Measurements from ENCODE around the gene LHFPL6. TPM values are rescaled to one million over a fixed set of nuclear protein-coding genes. Genes with fewer than 3 reads are reported as not detected.

Gene LHFPL6
- total and polyA plus RNA-seq, 4 donors = 22.7 to 115 (median 36.1) TPM

DNA sequence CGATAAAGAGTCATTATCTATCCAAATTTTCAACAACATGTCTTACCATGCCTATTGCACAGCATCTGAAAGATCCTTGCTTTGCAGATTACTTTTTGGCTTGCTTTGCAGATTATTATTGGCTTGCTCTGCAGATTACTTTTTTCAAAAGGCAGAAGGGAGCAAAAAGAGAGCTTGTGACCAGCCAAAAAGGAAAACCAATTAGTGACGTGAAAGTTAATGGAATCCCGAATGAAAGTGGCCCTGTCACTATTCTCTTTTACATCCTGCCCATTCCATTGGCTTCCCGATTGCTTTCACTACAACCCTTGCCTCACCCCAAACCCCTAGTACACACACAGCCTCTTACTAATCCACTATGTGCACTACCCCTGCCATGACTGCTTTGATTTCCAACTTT, 81.3 kb downstream of the LHFPL6 start:
- TF ChIP-seq, protein P1, sequence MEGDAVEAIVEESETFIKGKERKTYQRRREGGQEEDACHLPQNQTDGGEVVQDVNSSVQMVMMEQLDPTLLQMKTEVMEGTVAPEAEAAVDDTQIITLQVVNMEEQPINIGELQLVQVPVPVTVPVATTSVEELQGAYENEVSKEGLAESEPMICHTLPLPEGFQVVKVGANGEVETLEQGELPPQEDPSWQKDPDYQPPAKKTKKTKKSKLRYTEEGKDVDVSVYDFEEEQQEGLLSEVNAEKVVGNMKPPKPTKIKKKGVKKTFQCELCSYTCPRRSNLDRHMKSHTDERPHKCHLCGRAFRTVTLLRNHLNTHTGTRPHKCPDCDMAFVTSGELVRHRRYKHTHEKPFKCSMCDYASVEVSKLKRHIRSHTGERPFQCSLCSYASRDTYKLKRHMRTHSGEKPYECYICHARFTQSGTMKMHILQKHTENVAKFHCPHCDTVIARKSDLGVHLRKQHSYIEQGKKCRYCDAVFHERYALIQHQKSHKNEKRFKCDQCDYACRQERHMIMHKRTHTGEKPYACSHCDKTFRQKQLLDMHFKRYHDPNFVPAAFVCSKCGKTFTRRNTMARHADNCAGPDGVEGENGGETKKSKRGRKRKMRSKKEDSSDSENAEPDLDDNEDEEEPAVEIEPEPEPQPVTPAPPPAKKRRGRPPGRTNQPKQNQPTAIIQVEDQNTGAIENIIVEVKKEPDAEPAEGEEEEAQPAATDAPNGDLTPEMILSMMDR (IDR thresholded peaks at IDR 0.05; ENCODE audit: control extremely low read depth, extremely low read depth) = no peak
- ATAC-seq (ENCODE audit: insufficient read depth, low FRiP score) (no peak), DNase-seq (peak in 2 of 3 donors; percentile 51 to 66)
- no peak overlapping the region for H3K27ac ChIP-seq (ENCODE audit: low read depth in 1 of 2, low read length in 1 of 2)
- no peaks in the 10 kb centered on the region for H3K36me3 ChIP-seq (ENCODE audit: control insufficient read depth in 4 of 4, insufficient read depth in 4 of 4, low read length in 4 of 4)
- no peaks in the 10 kb centered on the region for H3K27me3 ChIP-seq (ENCODE audit: control insufficient read depth in 3 of 3, insufficient read depth in 3 of 3, low read length in 2 of 3)
- WGBS, 2 donors = 73 to 87% methylated on average over 4 of the region's 4 CpGs
- H3K9ac ChIP-seq (ENCODE audit: insufficient read depth in 1 of 2, low read length in 2 of 2) = no peak overlapping the region
- H3K9me3 ChIP-seq (ENCODE audit: control insufficient read depth in 4 of 4, insufficient read depth in 3 of 4, low read length in 3 of 4) = peaks cover 0 to 2% (median 0%) of the 10 kb centered on the region in 4 donors
- H3K4me3 ChIP-seq = no peak overlapping the region
- H3K4me1 ChIP-seq (ENCODE audit: control insufficient read depth in 5 of 5, insufficient read depth in 5 of 5, low read length in 5 of 5) = peaks cover 0 to 27% (median 9%) of the 10 kb centered on the region in 5 donors

DNA sequence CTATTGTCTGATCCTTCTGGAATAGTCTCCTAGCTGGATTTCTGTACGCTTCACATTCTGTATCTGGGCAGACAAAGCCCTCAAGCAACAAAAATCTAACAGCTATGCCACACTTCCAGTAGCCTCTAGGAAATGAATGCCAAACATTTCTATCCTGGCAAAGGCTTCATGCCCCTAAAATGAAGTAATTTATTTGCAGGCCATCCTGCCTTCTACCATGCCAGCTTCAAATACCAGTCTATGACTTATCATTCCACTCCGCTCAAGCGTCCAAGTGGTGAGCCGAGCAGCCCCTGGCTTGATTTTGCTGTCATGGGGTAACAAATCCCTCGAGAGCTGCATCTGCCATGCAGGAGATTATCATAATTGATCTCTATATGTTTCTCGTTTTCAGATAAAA, 86.9 kb downstream of the LHFPL6 start:
- H3K27ac ChIP-seq (ENCODE audit: low read depth in 1 of 2, low read length in 1 of 2) = peak overlapping the region in 1 of 2 donors; percentile 74
- TF ChIP-seq, protein P1 (IDR thresholded peaks at IDR 0.05; ENCODE audit: control extremely low read depth, extremely low read depth) = no peak
- H3K9ac ChIP-seq (ENCODE audit: insufficient read depth in 1 of 2, low read length in 2 of 2) = no peak overlapping the region
- no peaks in the 10 kb centered on the region for H3K36me3 ChIP-seq (ENCODE audit: control insufficient read depth in 4 of 4, insufficient read depth in 4 of 4, low read length in 4 of 4)
- no peaks in the 10 kb centered on the region for H3K9me3 ChIP-seq (ENCODE audit: control insufficient read depth in 4 of 4, insufficient read depth in 3 of 4, low read length in 3 of 4)
- H3K27me3 ChIP-seq (ENCODE audit: control insufficient read depth in 3 of 3, insufficient read depth in 3 of 3, low read length in 2 of 3) = no peaks in the 10 kb centered on the region
- WGBS, 2 donors = 68 to 86% methylated on average over 6 of the region's 6 CpGs
- no peak for ATAC-seq (ENCODE audit: insufficient read depth, low FRiP score)
- no peak overlapping the region for H3K4me3 ChIP-seq
- peaks cover 0 to 27% (median 0%) of the 10 kb centered on the region in 5 donors for H3K4me1 ChIP-seq (ENCODE audit: control insufficient read depth in 5 of 5, insufficient read depth in 5 of 5, low read length in 5 of 5)
- no peak for DNase-seq

- H3K27me3 ChIP-seq (ENCODE audit: control insufficient read depth in 3 of 3, insufficient read depth in 3 of 3, low read length in 2 of 3) = no peaks in the 10 kb centered on the region
- TF ChIP-seq, protein P1 (IDR thresholded peaks at IDR 0.05; ENCODE audit: control extremely low read depth, extremely low read depth) = no peak
- no peaks in the 10 kb centered on the region for H3K36me3 ChIP-seq (ENCODE audit: control insufficient read depth in 4 of 4, insufficient read depth in 4 of 4, low read length in 4 of 4)
- WGBS, 2 donors = 78 to 83% methylated on average over 7 of the region's 7 CpGs
- no peak overlapping the region for H3K4me3 ChIP-seq
- no peaks in the 10 kb centered on the region for H3K9me3 ChIP-seq (ENCODE audit: control insufficient read depth in 4 of 4, insufficient read depth in 3 of 4, low read length in 3 of 4)
- H3K27ac ChIP-seq (ENCODE audit: low read depth in 1 of 2, low read length in 1 of 2) = peak overlapping the region in 1 of 2 donors; percentile 49
- no peak for DNase-seq
- no peak for ATAC-seq (ENCODE audit: insufficient read depth, low FRiP score)
- no peak overlapping the region for H3K9ac ChIP-seq (ENCODE audit: insufficient read depth in 1 of 2, low read length in 2 of 2)
- H3K4me1 ChIP-seq (ENCODE audit: control insufficient read depth in 5 of 5, insufficient read depth in 5 of 5, low read length in 5 of 5) = peaks cover 0 to 19% (median 0%) of the 10 kb centered on the region in 5 donors
These were observed 87.7 kb downstream of the LHFPL6 start for GRCh38 chr13:39515224-39515714.

- ATAC-seq (ENCODE audit: insufficient read depth, low FRiP score) (no peak), DNase-seq (no peak)
- H3K36me3 ChIP-seq (ENCODE audit: control insufficient read depth in 4 of 4, insufficient read depth in 4 of 4, low read length in 4 of 4) = no peaks in the 10 kb centered on the region
- peaks cover 0 to 22% (median 0%) of the 10 kb centered on the region in 5 donors for H3K4me1 ChIP-seq (ENCODE audit: control insufficient read depth in 5 of 5, insufficient read depth in 5 of 5, low read length in 5 of 5)
- TF ChIP-seq, protein P1 (IDR thresholded peaks at IDR 0.05; ENCODE audit: control extremely low read depth, extremely low read depth) = no peak
- H3K9ac ChIP-seq (ENCODE audit: insufficient read depth in 1 of 2, low read length in 2 of 2) = no peak overlapping the region
- WGBS, 2 donors = 90 to 95% methylated on average over 6 of the region's 6 CpGs
- no peak overlapping the region for H3K4me3 ChIP-seq
- no peaks in the 10 kb centered on the region for H3K27me3 ChIP-seq (ENCODE audit: control insufficient read depth in 3 of 3, insufficient read depth in 3 of 3, low read length in 2 of 3)
- no peaks in the 10 kb centered on the region for H3K9me3 ChIP-seq (ENCODE audit: control insufficient read depth in 4 of 4, insufficient read depth in 3 of 4, low read length in 3 of 4)
- no peak overlapping the region for H3K27ac ChIP-seq (ENCODE audit: low read depth in 1 of 2, low read length in 1 of 2)
These were observed 90.3 kb downstream of the LHFPL6 start for GRCh38 chr13:39512687-39513086.

Measured in lung (tissue), 12 donors.